GM18519 (cell line): ENCODE results near the gene KAT2A.

Source experiments
- ATAC-seq: cut with Tn5 transposase; IDR thresholded peaks from one replicate; pipeline ENCODE4 v1.9.1; 2021; ENCODE audit warnings: mild to moderate bottlenecking, moderate library complexity; ENCODE audit not compliant: unreplicated experiment, low FRiP score

The KAT2A gene

GRCh38 chr17:42096360-42097111, 24.6 kb downstream of the KAT2A start:
- ATAC-seq = no peak

- ATAC-seq = no peak
Observed at GRCh38 chr17:42094375-42095069, 26.6 kb downstream of the KAT2A start.

GRCh38 chr17:42092939-42093338, 28.2 kb downstream of the KAT2A start:
- no peak for ATAC-seq

- ATAC-seq = no peak
Observed at GRCh38 chr17:42090964-42091790, 30.0 kb downstream of the KAT2A start.

GRCh38 chr17:42088736-42089135, 32.4 kb downstream of the KAT2A start:
- no peak for ATAC-seq

GRCh38 chr17:42087736-42088705, 33.1 kb downstream of the KAT2A start:
- no peak for ATAC-seq

- ATAC-seq = no peak
Observed at GRCh38 chr17:42087042-42087701, 34.0 kb downstream of the KAT2A start.

GRCh38 chr17:42081516-42082129, 39.5 kb downstream of the KAT2A start:
- ATAC-seq = no peak

- no peak for ATAC-seq
Observed at GRCh38 chr17:42079541-42079940, 41.6 kb downstream of the KAT2A start.

- no peak for ATAC-seq
Observed at GRCh38 chr17:42078396-42079043, 42.6 kb downstream of the KAT2A start.

GRCh38 chr17:42077755-42078154, 43.4 kb downstream of the KAT2A start:
- ATAC-seq = no peak

- no peak for ATAC-seq
Observed at GRCh38 chr17:42076797-42077559, 44.2 kb downstream of the KAT2A start.

GRCh38 chr17:42075789-42076188, 45.4 kb downstream of the KAT2A start:
- ATAC-seq = no peak

- no peak for ATAC-seq
Observed at GRCh38 chr17:42072323-42073187, 48.6 kb downstream of the KAT2A start.

GRCh38 chr17:42071810-42072209, 49.4 kb downstream of the KAT2A start:
- no peak for ATAC-seq

- no peak for ATAC-seq
Observed at GRCh38 chr17:42068979-42069378, 52.2 kb downstream of the KAT2A start.
